Measurements from ENCODE around the gene R3HDM2.
"Not testable (repeated sequence)": the region's sequence is repeated elsewhere in the genome, so short reads cannot be mapped to it uniquely, and the experiment has no call there.

Gene R3HDM2

DNA sequence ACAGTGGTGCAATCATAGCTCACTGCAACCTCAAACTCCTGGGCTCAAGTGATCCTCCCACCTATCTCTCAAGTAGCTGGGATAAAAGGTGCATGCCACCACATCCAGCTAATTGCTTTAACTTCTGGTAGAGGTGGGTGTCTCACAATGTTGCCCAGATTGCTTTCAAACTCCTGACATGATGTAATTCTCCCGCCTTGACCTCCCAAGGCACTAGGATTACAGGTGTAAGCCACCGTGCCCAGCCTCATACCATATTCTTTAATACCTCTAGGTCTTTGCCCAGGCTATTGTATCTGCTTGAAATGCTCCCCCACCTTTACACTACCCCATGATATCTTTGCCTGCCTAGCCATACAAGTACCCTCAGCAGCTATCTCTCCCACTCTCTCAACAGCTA is 11.3 kb downstream of the R3HDM2 start:
- DNase-seq = no peak

DNA sequence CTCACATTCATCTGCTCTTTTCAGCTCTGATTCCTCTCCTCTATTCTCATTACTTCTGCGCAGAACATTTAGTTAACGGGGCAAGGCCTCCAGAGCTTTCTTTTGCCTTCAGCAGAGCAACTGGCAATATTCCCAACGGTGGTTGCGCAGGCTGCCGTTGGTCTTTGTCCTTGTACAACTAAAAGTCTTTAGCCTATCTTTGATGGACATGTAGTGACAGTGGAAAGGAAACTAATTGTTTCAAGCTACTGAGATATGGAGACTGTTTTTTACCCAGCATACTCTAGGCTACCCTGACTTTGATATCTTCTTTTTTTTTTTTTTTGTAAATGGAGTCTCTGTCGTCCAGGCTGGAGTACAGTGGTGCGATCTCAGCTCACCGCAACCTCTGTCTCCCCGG is 12.6 kb downstream of the R3HDM2 start:
- no peak for DNase-seq

DNA sequence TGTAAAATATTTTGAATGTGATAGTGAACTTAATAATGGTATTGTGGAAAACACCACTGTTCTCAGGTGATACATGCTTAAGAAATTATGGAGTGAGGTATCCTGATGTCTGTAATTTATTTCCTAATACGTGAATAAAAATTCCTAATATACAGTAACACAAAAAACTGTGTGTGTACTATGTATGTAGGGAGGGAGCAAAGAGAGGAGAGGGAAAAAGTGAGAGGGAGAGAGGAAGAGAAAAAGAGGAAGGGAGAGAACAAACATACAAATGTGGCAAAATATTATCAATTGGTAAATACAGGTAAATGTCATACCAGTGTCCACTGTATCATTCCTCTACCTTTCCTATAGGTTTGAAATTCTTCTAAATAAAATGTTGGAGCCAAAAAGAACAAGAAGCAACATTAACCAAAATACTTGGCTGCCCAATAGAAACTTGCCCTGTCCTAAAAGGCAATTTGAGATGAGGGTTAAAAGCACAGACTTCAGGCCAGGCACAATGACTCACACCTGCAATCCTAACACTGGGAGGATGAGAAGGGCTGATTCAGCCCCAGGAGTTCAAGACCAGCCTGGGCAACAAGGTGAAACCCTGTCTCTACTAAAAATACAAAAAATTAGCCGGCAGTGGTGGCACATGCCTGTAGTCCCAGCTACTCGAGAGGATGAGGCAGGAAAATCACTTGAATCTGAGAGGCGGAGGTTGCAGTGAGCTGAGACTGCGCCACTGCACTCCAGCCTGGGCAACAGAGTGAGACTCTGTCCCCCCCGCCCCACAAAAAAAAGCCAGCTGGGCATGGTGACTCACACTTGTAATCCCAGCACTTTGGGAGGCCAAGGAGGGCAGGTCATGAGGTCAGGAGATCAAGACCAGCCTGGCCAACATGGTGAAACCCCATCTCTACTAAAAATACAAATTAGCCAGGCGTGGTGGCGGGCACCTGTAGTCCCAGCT is 14.5 kb downstream of the R3HDM2 start:
- DNase-seq = no peak

DNA sequence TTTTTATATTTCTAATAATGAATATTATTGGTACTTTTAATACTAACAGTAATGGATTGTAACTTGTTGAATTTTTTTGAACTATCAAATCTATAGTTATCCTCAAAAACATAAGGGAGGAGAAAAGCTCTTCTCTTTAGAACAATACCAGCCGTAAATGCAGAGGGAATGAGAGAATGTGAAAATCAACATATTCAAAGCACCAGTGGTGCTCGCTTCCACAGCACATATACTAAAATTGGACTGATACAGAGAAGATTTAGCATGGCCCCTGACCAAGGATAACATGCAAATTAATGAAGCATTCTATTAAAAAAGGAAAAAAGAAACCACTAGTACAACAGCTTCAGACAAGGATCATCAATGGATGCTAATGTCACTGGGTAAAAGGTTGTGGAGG is 15.8 kb downstream of the R3HDM2 start:
- DNase-seq = no peak

DNA sequence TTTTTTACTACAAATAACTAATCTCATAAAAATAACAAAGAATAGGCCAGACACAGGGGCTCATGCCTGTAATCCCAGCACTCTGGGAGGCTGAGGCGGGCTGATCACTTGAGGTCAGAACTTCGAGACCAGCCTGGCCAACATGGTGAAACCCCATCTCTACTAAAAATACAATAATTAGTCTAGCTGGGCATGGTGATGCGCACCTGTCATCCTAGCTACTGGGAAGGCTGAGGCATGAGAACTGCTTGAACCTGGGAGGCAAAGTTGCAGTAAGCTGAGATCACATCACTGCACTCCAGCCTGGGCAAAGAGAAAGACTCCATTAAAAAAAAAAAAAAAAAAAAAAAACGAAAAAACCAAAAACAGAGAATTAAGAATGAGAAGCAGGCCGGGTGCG is 16.7 kb downstream of the R3HDM2 start:
- not testable (repeated sequence) for DNase-seq

DNA sequence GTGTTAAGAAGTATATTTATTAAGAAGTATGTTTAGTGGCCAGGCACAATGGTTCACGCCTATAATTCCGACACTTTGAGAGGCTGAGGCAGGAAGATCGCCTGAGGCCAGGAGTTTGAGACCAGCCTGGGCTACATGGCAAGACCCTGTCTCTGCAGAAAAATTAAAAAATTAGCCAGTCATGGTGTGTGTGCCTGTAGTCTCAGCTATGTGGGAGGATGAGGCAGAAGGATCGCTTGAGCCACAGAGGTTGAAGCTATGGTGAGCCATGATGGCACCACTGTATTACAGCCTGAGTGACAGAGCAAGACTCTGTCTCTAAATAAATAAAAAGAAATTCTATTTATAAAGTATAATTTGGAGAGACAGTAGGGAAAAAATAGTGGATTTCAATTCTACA is 20.3 kb downstream of the R3HDM2 start:
- DNase-seq = no peak

DNA sequence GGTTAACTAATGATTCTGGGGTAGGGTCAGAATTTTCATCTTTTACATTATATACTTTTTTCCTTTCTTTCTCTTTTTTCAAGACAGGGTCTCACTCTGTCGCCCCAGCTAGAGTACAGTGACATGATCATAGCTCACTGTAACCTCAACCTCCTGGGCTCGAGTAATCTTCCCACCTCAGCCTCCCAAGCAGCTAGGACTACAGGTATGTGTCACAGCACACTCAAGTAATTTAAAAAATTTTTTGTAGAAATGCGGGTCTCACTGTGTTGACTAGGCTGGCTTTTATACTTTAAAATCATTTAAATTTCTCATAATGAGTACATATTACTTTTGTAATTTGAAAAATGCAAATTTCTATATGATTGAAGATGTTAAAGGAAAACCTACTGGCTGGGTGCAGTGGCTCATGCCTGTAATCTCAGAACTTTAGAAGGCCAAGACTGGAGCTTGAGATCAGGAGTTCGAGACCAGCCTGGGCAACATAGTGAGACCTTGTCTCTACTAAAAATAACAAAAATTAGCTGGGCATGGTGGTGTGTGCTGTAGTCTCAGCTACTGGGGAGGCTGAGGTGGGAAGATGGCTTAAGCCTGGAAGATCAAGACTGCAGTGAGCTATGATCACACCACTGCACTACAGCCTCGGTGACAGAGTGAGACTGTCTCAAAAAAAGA is 25.7 kb downstream of the R3HDM2 start:
- DNase-seq = no peak

DNA sequence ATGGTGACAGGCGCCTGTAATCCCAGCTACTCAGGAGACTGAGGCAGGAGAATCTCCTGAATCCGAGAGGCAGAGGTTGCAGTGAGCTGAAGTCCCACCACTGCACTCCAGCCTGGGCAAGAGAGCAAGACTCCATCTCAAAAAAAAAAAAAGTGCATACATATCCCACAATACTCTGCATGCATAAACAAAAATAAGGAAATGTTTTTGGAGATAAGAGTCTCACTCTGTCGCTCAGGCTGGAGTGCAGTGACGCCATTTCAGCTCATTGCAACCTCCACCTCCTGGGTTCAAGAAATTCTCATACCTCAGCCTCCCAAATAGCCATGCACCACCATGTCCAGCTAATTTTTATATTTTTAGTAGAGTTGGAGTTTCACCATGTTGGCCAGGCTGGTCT is 28.7 kb downstream of the R3HDM2 start:
- DNase-seq = not testable (repeated sequence)

DNA sequence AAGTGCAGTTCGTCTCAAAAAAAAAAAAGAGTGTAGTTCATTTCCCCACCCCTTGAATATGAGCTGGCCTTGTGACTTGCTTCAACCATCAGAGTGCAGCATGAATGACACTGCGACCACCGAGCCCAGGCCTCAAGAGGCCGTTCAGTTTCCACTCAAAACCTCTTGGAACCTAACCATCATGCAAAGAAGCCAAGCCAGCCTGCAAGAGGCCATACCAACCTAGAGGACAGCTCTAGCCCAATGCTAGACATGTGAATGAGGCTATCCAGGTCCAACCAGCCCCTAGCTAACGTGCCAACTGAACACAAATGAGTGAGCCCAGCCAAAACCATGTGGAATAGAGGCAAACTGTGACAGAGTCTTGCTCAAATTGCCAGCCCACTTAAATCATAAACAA is 29.7 kb downstream of the R3HDM2 start:
- no peak for DNase-seq

DNA sequence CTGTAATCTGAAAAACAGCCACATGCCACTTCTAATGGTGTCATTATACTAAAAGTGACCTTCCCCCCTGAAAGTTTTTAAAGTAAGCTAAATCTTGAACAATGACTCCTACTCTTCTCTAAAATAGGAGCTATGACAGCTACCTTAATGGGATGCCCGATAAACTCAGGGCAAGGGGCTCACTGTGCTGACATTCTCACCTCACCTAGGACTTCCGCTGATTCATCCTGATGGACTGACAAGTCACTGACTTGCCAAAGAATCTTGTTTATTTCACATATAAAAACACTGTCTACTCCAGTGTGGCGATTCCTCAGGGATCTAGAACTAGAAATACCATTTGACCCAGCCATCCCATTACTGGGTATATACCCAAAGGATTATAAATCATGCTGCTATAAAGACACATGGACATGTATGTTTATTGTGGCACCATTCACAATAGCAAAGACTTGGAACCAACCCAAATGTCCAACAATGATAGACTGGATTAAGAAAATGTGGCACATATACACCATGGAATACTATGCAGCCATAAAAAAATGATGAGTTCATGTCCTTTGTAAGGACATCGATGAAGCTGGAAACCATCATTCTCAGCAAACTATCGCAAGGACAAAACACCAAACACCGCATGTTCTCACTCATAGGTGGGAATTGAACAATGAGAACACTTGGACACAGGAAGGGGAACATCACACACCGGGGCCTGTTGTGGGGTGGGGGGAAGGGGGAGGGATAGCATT is 31.0 kb downstream of the R3HDM2 start:
- DNase-seq = not testable (repeated sequence)

DNA sequence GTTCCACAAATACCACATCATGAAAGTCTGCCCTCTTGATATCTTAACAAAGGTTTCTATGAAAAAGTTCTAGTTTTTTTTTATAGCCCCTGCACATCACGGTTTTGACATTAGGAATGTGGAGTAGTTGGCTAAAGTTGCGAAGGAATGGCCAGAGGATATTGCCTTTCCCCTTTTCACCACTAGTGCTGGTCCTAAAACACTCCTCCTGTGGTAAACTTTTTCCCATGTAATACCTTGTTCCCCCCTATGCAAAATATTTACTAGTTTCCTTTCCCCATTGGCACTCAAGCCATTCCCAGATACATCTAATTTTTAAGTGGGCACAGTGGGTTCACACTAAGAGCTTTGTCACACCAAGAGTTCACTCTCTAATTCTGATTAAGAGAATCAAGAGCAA is 33.4 kb downstream of the R3HDM2 start:
- DNase-seq = no peak

DNA sequence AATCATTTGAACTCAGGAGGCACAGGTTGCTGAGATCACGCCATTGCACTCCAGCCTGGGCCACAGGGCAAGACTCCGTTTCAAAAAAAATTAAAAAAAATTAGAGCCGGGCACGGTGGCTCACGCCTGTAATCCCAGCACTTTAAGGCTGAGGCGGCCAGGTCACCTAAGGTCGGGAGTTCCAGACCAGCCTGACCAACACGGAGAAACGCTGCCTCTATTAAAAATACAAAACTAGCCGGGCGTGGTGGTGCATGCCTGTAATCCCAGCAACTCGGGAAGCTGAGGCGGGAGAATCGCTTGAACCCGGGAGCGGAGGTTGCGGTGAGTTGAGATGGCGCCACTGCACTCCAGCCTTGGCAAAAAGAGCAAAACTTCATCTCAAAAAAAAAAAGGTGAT is 35.7 kb downstream of the R3HDM2 start:
- DNase-seq = no peak

DNA sequence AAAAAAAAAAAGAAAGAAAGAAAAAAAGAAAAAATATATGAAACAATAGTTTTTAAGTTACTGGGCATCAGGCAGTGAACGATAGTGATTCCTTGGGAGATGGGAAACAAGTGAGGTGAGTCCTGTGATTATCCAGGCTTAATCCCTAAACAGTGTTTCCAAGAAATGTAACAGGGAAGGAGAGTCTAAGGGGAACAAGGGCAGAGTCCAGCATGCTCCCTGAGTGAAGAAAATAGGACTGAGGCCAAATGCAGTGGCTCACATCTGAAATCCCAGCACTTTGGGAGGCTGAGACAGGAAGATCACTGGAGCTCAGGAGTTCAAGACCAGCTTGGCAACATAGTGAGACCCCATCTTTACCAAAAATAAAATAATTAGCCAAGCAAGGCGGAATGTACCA is 40.7 kb downstream of the R3HDM2 start:
- no peak for DNase-seq

DNA sequence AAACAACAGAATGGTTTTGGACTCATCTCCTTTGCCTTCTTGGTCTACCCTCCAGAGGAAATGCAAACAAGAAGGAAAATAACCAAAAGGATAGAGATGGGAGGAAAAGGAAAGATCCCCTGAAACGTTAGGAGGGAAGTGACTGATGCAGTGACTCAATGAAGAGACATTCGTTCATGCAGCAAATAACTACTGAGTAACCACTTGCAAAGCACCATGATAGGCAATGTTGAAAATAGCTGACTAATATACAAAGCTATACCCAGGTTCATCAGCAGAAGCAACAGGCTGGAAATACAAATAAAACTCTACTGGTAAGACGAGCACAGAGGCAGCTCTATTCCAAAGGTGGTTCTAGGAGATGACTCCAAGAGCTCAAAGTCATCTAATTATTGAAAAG is 41.8 kb downstream of the R3HDM2 start:
- DNase-seq = no peak

DNA sequence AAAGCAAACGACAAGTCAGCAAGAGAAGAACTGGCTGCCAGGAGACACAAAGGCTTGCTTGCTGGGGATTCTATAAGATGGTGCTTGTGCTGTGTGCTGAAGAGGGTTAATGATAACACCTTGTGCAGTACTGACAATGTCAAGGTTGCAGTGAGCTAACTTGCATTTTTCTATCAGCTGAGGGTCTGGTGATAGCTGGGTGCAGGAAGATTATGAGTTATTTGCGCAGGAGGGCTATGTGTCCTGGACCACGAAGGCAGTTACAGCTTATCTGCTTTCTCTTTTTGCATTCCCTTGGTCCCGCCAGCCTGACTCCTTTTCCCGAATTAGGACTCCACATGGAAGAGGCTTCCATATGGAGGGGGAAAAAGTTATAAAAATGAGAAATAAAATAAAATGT is 42.4 kb downstream of the R3HDM2 start:
- DNase-seq = no peak

DNA sequence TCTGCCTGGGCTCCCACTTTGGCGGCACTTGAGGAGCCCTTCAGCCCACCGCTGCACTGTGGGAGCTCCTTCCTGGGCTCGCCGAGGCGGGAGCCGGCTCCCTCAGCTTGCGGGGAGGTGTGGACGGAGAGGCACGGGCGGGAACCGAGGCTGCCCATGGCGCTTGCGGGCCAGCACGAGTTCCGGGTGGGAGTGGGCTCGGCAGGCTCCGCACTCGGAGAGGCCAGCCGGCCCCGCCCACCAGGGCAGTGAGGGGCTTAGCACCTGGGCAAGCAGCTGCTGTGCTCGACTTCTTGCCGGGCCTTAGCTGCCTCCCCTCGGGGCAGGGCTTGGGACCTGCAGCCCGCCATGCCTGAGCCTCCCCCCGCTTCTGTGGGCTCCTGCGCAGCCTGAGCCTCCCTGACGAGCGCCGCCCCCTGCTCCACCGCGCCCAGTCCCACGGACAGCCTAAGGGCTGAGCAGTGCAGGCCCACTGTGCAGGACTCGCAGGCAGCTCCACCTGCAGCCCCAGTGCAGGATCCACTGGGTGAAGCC is 44.6 kb downstream of the R3HDM2 start:
- no peak for DNase-seq

DNA sequence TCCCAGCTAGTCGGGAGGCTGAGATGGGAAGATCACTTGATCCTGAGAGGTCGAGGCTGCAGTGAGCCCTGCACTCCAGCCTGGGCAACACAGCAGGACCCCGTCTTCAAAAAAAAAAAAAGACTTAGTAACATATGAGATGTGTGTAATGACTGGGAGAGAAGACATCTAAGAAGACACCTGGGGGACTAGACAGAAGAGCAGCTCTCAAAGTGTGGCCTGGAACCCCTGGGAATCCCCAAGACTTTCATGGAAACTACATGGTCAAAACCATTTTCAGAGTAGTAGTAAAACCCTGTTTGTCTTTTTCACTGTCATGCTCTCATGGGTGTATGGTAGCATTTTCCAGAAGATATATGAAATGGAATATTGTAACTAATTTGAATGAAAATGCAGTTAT is 45.3 kb downstream of the R3HDM2 start:
- no peak for DNase-seq

DNA sequence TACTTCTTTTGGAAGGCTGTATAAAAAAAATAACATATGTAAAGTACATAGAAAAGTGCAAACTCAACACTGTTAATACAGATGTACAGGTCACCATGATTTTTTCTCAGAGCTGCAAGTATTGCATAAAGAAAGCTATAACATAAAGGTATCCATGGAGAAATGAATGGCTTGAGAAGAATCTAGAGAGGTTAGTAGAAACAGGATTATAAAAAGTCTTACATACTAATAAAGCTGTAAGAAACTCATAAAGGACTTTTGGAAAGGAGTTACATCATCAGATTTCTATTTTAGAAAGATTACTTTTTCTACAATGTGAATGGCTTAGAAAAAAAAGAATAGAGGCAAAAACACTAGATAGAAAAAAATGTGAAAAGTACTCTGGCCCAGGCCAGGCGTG is 46.4 kb downstream of the R3HDM2 start:
- no peak for DNase-seq

DNA sequence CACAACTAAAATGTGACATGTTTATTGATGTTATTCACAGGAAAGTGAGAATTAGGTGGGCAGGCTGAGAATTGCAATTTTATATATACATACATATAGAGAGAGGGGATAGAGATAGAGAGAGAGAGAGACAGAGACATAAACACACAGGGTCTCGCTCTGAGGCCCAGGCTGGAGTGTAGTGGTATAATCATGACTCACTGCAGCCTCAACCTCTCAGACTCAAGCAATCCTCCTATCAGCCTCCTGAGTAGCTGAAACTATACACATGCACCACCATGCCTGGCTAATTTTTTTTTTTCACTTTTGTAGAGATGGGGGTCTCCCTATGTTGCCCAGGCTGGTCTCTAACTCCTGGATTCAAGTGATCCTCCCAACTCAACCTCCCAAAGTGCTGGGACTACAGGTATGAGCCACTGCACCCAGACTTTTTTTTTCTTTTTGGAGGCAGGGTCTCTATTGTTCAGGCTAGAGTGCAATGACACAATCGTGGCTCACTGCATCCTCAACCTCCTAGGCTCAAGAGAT is 49.1 kb downstream of the R3HDM2 start:
- DNase-seq = no peak

DNA sequence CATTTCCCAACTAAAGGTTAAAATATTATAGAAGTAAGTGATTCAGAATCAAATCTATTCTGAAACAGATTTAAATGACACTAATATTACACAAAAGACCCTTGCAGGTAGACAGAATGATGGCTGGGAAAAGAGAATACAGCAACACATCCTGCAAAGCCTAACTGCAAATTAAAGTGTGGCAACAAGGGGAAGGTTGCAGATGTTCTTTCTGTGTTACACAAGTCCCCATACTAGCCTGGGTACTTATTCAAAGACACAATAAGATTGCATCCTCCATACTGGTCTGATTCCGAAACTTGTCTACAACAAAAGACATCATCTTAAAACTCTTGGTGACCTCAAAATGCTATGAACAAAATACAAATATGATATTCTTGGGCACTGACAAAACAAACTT is 50.5 kb downstream of the R3HDM2 start:
- DNase-seq = no peak

DNA sequence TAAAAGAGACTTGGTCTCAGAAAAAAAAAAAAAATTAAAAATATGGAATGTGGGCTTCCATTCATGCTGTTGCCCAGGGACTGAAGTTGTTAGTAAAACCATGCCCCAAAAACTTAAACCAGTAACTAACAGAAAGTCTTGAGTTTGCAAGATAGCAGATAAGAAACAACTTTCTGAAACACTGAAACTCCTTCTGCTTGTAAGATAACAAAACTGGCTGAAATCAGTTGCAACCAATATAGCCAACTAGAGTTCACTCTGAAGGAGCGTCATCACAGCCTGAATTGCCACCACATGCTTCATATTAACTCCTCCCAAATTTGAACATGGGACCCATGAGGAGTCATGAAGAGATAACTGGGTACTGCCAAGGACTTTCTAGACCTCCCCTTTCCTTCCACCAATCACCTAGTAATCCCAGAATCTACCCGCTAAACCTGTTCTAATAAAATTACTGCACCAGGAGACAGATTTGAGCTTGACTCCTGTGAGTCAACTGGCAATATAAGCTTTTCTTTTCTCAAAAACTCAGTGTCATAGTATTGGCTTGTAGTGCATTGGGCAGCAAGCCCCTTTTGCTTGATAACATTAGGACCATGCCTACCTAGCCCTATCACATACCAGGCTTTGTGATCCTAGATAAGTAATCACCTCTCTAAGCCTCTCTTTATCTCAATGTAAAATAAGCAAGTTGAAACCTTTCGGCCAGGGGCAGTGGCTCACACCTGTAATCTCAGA is 53.6 kb downstream of the R3HDM2 start:
- no peak for DNase-seq

DNA sequence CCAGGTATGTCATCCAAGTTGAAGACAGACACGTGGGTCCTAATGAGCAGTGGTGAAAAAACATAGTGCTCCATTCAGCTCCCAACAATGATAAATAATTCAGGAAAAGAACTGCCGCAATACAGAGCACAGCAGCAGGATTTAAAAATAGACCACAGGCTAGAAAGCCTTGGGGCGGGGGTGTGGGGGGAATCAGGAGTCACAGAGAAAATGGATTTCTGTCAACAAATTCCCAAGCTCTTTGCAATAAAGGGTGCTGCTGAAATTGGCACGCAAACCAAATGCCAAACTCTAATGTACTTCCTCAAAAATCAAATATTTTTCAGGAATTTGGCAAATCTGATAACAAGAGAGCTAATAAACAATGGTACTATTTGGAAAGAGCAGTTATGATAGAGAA is 58.6 kb downstream of the R3HDM2 start:
- DNase-seq = no peak
